ENCODE measurements around the gene LILRB5. TPM values are rescaled to one million over a fixed set of nuclear protein-coding genes. Genes with fewer than 3 reads are reported as not detected.

Gene LILRB5
- polyA plus RNA-seq, 2 of the 4 experiments (the other 2 are of a cell fraction), result not detected

DNA sequence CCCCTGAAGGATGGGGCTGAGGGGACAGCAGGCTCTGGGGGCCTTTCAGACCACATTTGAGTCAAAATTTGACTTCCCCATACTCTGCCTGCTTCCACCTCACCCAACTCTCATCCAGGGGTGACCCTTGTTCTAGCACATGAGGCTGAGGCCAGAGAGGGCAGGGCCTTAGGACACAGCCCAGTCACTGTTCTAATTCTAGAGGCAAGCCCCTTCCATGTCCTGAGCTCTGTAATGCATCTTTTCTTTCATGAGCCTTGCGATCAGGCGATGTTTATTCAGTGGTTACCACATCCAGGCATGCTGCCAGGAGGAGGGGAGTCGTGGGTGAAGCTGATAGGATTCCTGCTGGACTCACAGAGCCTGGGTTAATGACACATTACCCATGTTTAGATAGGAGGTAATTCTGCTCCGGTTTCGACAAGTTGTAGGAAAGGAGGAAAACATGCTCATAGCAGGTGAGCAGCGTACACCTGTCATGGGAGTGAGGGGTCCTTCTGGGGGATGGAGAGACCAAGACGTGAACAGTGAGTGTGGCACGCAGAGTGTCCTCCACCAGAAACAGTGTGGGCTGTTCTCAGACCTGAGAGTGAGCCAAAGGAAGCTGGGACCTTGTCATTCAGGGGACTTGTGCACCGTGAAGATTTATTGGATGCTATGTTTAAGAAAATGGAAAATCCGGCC, 47.1 kb downstream of the LILRB5 start (continued):
- TF ChIP-seq, protein P1, sequence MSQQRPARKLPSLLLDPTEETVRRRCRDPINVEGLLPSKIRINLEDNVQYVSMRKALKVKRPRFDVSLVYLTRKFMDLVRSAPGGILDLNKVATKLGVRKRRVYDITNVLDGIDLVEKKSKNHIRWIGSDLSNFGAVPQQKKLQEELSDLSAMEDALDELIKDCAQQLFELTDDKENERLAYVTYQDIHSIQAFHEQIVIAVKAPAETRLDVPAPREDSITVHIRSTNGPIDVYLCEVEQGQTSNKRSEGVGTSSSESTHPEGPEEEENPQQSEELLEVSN (IDR thresholded peaks at IDR 0.05; ENCODE audit: borderline replicate concordance, low read depth), result no peak
- TF ChIP-seq HMGXB4 (CRISPR knock-in tag; IDR thresholded peaks at IDR 0.05; ENCODE audit: borderline replicate concordance) (no peak), HEYL (CRISPR knock-in tag; IDR thresholded peaks at IDR 0.05) (0 out of 2 replicates have a peak, but pooled peaks have one; percentile 30), BHLHE40 (IDR thresholded peaks at IDR 0.05; ENCODE audit: low read depth, low read length) (no peak), NR3C1 (IDR thresholded peaks at IDR 0.05) (no peak), TFCP2L1 (CRISPR knock-in tag; IDR thresholded peaks at IDR 0.05) (no peak), RCOR1 (IDR thresholded peaks at IDR 0.05; ENCODE audit: low read depth, low read length) (no peak), RARB (CRISPR knock-in tag; IDR thresholded peaks at IDR 0.05) (no peak), SMC3 (IDR thresholded peaks at IDR 0.05) (no peak), HOXB13 (CRISPR knock-in tag; IDR thresholded peaks at IDR 0.05; ENCODE audit: low read depth) (no peak), MAFK (IDR thresholded peaks at IDR 0.05; ENCODE audit: partially characterized antibody) (no peak), CEBPB (IDR thresholded peaks at IDR 0.05) (peak; percentile 65 to 93; a peak in 3 of 4 replicates), ZNF302 (CRISPR knock-in tag; IDR thresholded peaks at IDR 0.05) (no peak), EHF (CRISPR knock-in tag; IDR thresholded peaks at IDR 0.05) (no peak), KDM1A (IDR thresholded peaks at IDR 0.05; ENCODE audit: low read depth) (no peak), EP300 (IDR thresholded peaks at IDR 0.05) (no peak), POLR2A (IDR thresholded peaks at IDR 0.05; ENCODE audit: low read length) (no peak), NPAS2 (CRISPR knock-in tag; IDR thresholded peaks at IDR 0.05; ENCODE audit: borderline replicate concordance) (no peak), ELK1 (IDR thresholded peaks at IDR 0.05; ENCODE audit: low read depth, low read length) (no peak), FOSL2 (IDR thresholded peaks at IDR 0.05) (no peak), FOSL2 (CRISPR knock-in tag; IDR thresholded peaks at IDR 0.05) (no peak), MAZ (IDR thresholded peaks at IDR 0.05; ENCODE audit: borderline replicate concordance, low read depth, low read length) (no peak), FOSB (CRISPR knock-in tag; IDR thresholded peaks at IDR 0.05) (0 out of 2 replicates have a peak, but pooled peaks have one; percentile 11), NFE2L2 (conservative IDR thresholded peaks at IDR 0.05; ENCODE audit: low read length) (no peak), RFX5 (IDR thresholded peaks at IDR 0.05) (no peak), HOXB5 (CRISPR knock-in tag; IDR thresholded peaks at IDR 0.05) (no peak), PHF8 (IDR thresholded peaks at IDR 0.05; ENCODE audit: borderline replicate concordance, low read depth) (no peak), CHD2 (IDR thresholded peaks at IDR 0.05; ENCODE audit: low read length, partially characterized antibody) (no peak)
- TF ChIP-seq, protein P2, sequence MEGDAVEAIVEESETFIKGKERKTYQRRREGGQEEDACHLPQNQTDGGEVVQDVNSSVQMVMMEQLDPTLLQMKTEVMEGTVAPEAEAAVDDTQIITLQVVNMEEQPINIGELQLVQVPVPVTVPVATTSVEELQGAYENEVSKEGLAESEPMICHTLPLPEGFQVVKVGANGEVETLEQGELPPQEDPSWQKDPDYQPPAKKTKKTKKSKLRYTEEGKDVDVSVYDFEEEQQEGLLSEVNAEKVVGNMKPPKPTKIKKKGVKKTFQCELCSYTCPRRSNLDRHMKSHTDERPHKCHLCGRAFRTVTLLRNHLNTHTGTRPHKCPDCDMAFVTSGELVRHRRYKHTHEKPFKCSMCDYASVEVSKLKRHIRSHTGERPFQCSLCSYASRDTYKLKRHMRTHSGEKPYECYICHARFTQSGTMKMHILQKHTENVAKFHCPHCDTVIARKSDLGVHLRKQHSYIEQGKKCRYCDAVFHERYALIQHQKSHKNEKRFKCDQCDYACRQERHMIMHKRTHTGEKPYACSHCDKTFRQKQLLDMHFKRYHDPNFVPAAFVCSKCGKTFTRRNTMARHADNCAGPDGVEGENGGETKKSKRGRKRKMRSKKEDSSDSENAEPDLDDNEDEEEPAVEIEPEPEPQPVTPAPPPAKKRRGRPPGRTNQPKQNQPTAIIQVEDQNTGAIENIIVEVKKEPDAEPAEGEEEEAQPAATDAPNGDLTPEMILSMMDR (IDR thresholded peaks at IDR 0.05), result no peak
- TF ChIP-seq, protein P3, sequence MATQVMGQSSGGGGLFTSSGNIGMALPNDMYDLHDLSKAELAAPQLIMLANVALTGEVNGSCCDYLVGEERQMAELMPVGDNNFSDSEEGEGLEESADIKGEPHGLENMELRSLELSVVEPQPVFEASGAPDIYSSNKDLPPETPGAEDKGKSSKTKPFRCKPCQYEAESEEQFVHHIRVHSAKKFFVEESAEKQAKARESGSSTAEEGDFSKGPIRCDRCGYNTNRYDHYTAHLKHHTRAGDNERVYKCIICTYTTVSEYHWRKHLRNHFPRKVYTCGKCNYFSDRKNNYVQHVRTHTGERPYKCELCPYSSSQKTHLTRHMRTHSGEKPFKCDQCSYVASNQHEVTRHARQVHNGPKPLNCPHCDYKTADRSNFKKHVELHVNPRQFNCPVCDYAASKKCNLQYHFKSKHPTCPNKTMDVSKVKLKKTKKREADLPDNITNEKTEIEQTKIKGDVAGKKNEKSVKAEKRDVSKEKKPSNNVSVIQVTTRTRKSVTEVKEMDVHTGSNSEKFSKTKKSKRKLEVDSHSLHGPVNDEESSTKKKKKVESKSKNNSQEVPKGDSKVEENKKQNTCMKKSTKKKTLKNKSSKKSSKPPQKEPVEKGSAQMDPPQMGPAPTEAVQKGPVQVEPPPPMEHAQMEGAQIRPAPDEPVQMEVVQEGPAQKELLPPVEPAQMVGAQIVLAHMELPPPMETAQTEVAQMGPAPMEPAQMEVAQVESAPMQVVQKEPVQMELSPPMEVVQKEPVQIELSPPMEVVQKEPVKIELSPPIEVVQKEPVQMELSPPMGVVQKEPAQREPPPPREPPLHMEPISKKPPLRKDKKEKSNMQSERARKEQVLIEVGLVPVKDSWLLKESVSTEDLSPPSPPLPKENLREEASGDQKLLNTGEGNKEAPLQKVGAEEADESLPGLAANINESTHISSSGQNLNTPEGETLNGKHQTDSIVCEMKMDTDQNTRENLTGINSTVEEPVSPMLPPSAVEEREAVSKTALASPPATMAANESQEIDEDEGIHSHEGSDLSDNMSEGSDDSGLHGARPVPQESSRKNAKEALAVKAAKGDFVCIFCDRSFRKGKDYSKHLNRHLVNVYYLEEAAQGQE (IDR thresholded peaks at IDR 0.05), result no peak
- TF ChIP-seq, protein P4, sequence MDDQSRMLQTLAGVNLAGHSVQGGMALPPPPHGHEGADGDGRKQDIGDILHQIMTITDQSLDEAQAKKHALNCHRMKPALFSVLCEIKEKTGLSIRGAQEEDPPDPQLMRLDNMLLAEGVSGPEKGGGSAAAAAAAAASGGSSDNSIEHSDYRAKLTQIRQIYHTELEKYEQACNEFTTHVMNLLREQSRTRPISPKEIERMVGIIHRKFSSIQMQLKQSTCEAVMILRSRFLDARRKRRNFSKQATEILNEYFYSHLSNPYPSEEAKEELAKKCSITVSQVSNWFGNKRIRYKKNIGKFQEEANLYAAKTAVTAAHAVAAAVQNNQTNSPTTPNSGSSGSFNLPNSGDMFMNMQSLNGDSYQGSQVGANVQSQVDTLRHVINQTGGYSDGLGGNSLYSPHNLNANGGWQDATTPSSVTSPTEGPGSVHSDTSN (IDR thresholded peaks at IDR 0.05), result no peak; the same call in none of the 2 replicates
- TF ChIP-seq, protein P5, sequence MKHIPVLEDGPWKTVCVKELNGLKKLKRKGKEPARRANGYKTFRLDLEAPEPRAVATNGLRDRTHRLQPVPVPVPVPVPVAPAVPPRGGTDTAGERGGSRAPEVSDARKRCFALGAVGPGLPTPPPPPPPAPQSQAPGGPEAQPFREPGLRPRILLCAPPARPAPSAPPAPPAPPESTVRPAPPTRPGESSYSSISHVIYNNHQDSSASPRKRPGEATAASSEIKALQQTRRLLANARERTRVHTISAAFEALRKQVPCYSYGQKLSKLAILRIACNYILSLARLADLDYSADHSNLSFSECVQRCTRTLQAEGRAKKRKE (CRISPR knock-in tag; IDR thresholded peaks at IDR 0.05; ENCODE audit: low read depth), result no peak
